CD4-positive, alpha-beta T cell treated with Interleukin-6 for 4 hours (primary cell): ENCODE measurements around the gene VPS52.
A peak's percentile ranks its signal among the peaks of the same experiment; 100 is the strongest.
"Not testable (repeated sequence)": the region's sequence is repeated elsewhere in the genome, so short reads cannot be mapped to it uniquely, and the experiment has no call there.

Source experiments
- DNase-seq: peaks from one replicate; pipeline ENCODE4 v3.0.0-alpha.2; 2020; ENCODE audit warnings: mixed read lengths

The VPS52 gene

DNA sequence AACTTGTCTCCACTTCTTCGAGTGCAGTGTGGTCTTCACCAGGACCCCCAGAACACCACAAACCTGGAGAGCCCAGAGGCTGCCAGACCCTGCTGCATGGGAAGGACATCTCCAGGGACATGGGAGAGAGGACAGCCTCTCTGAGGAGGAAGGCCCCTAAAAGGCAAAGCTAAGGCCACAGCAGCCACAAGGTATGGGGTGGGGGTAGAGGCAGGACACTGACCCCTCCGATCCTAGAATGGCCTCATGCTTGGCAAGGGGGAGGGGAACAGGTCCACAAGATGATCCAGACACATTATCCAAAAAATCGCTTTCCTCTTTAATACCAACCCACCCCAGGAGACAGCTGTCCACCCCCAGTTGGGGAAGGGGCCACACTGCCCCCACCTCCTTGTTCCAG lies 7.1 kb upstream of the VPS52 start:
- no peak for DNase-seq

DNA sequence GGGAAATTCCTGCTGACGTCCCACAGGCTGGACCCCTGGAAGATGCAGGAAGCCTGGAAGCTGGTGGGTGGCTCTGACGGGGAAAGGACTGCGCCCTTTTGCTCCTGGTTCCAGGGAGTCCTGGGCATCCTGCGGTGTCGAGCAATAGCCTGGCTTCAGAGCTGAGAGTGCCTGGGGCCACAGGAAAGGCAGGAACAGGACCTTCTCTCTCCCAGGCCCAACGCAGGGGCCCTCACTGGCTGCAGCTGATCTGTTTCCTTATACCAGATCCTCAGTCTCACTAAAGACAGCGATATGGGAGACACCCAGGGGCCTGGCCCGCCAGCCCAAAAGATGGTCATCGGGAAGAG lies 6.7 kb upstream of the VPS52 start:
- DNase-seq: no peak

DNA sequence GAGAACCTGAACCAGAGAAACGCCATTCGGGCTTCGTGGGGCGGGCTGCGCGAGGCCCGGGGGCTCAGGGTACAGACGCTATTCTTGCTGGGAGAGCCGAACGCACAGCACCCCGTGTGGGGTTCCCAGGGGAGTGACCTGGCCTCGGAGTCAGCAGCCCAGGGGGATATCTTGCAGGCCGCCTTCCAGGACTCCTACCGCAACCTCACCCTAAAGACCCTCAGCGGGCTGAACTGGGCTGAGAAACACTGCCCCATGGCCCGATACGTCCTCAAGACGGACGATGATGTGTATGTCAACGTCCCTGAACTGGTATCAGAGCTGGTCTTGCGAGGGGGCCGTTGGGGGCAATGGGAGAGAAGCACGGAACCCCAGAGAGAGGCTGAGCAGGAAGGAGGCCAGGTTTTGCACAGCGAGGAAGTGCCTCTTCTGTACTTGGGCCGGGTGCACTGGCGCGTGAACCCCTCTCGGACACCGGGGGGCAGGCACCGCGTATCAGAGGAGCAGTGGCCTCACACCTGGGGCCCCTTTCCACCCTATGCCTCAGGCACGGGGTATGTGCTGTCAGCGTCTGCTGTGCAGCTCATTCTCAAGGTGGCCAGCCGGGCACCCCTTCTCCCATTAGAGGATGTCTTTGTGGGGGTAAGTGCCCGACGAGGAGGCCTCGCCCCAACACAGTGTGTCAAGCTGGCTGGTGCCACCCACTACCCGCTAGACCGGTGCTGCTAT lies 6.2 kb upstream of the VPS52 start:
- peak; percentile 37 for DNase-seq

DNA sequence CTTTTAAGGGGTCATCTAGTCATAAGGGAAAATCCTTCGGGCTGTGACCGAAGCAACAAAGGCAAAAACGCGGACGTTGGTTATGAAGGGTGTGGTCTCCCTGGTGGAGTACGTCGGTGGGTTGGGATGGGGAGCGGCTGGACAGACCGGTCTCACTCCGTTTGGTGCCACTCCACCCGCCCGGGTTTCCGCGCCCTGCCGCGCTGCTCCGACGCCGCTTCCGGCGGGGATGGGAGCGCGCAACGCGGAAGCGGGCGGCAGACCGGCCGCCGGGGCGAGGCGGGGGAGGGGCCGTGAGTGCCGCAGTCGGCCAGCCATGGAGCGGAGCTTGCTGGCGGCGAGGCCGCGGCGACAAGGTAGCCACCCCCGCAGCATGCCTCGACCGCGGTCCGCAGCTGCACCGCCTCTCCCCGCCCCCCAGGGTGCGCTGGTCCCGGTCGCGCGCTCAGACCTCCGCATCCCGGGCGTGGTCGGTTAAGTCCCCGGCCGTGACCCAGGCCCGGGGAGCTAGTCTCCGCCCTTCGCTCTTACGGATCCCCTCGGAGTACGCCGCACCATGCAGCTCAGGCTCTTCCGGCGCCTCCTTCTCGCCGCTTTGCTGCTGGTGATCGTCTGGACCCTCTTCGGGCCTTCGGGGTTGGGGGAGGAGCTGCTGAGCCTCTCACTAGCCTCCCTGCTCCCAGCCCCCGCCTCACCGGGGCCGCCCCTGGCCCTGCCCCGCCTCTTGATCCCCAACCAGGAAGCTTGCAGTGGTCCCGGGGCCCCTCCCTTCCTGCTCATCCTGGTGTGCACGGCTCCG lies 5.4 kb upstream of the VPS52 start, which contains the start of gene B3GALT4:
Gene B3GALT4 (plus strand): TSS at position 260 of the 799 bp plus-strand sequence. CDS start 297 bp downstream, at position 557.
- DNase-seq: peak; percentile 84

DNA sequence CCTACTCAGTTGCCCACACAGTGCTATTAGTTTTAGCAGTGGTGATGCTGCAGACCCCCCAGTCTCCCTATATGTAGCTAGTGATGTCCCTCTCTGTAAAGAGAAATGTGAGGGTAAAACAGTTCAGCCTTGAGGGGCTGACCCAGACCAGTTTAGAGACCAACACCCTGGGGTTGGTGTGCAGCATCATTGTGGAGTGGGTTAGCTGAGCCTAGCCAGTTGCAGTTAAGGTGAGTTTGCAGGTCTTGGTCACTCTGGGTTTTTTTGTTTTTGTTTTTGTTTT lies 4.8 kb upstream of the VPS52 start:
- no peak for DNase-seq

DNA sequence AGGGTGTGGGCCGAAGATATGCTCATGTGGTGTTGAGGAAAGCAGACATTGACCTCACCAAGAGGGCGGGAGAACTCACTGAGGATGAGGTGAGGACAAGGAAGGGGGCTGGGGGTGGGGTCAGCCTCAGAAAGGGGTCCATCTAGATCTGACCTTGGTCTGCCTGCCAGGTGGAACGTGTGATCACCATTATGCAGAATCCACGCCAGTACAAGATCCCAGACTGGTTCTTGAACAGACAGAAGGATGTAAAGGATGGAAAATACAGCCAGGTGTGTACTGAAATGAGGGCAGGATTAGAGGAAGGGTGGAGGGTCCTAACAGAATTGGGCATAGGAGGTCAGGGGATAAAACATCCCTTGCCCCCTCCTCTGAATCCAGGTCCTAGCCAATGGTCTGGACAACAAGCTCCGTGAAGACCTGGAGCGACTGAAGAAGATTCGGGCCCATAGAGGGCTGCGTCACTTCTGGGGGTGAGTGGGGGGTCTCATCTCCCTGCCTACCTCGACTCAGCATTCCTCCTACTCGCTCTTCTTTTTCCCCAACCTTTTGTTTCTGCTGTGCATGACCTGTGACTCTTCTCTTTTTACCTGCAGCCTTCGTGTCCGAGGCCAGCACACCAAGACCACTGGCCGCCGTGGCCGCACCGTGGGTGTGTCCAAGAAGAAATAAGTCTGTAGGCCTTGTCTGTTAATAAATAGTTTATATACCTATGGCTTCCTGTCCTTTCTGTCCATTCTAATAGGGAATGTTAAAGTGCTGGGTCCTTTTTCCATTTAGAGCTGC lies 4.3 kb upstream of the VPS52 start:
- not testable (repeated sequence) for DNase-seq

DNA sequence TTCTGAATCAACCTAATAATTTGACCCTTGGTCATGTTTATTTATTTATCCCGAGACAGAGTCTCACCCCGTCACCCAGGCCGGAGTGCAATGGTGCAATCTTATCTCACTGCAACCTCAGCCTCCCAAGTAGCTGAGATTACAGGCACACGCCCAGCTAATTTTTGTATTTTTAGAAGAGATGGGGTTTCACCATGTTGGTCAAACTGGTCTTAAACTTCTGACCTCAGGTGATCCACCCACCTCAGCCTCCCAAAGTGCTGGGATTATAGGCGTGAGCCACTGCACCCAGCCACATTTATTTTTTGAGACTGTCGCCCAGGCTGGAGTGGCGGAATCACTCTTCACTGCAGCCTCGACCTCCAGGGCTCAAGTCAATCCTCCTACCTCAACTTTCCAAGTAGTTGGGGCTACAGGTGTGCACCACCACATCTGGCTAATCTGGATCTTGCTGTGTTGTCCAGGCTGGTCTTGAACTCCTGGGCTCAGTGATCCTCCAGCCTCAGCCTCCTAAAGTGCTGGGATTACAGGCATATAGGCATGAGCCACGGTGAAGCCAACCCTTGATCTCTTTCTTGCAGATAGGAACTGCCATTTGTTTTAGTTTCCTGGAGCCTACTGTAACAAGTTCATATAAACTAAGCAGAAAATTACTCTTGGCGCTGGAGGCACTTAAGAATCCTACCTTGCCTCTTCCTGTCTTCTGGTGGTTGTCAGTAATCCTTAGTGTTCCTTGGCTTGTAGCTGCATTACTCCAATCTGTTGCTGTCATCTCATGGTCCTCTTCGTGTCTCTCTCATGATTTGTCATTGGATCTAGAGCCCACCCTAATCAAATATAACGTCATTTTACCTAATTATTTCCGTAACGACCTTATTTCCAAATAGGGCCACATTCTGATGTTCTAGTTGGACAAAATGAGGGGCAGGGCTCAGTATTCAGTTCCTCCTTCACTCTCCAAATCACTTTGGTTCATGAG lies 2.5 kb upstream of the VPS52 start:
- no peak for DNase-seq

DNA sequence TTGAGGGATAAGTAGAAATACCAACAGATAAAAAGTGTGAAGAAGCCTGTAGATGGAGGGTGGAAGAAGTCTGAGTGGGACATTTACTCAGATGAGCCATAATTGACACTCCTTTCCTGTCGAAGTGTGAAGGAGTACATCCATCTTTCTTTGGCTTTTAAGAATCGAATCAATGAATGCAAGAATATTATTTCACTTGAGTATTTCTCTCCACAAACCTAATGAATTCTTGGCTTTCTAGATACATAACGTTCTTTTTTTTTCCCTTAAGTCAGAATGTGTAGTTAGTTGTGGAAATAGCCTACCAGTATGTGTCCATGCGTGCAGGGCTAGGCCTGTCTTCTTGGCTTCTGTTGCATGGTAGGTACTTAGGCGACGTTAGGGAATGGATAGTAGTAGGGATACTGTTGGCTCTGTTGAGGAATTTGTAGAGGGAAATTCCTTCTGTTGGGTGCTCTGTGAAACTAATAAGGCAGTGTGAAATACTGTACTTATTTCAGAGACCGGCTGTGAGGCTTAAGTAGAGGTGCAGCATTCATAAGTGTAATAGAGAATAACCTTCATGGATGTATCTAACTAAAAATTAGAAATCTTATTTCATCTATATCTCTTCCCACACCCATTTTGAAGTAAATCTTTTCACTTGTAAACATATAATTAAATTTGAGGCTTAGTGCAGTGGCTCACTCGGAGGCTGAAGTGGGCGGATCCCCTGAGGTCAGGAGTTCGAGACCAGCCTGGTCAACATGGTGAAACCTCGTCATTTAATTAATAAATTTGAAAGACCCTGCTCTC lies 1.6 kb upstream of the VPS52 start:
- no peak for DNase-seq

DNA sequence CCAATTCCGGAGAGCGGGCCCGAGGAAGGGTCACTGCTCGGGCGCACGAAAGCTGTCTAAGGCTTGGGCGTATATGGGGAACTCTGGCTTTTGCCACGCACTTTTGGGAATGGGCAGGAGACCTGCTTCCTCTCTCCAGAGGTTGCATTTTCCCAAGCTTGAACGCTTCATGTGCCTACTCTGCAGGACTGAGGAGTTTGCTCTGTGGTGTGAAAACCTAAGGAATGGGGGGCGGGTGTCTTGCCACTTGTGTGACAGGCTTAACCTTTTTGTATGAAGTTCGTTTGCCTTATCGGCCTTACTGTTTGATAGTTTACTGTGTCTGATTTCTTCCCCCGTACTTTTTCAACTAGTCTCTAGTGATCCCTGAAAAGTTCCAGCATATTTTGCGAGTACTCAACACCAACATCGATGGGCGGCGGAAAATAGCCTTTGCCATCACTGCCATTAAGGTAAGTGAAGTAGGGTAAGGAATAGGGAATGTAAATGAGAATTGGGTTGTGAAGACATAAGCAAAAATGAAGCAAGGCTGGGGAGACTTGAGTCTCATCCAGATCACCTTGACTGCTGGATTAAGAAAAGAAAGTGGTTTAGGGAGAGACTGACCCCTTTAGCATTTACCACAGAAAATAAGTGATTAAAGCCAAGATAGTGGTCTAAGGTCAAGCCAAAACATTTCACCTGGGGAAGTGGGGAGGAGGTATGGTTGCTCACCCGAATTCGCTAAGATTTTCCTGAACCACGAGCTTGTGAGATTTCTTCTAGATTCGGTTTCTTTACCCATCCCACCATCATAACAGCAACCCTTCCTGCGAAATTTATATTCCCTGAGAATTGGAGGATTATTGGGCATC lies 826 bp upstream of the VPS52 start:
- DNase-seq: no peak

DNA sequence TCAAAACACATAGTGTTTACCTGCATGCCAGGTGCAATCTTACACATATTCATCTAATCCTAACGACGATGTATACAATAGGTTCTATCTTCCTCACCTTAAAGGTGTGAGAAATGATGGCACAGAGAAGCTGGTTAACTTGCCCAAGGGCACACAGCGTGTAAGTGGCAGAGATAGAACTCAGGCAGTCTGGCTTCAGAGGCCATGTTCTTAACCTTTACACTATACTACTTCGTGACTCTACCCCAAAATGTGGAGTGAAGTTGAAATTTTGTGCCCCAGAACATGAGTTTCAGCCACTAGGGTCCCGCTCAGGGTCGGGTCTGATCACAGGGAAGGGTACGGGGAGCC lies 584 bp downstream of the VPS52 start:
- DNase-seq: no peak

DNA sequence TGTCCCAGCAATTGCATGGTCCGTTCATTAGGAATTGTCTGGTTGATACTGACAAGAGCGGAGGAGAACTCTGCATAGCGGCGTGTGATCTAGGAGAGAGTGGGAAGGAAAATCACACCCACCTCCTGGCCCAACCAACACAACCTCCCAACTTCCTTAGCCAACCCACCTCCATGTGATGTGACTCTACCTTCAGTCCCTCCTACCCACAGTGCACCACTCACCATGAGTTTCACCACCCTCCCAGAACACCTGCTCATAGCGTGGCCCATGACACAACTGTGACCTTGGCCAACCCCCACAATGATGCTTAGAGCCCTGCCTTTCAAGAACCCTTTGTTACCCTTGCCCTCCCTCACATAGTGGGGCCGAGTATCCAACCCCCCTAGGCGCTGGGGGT lies 7.7 kb downstream of the VPS52 start:
- DNase-seq: no peak

DNA sequence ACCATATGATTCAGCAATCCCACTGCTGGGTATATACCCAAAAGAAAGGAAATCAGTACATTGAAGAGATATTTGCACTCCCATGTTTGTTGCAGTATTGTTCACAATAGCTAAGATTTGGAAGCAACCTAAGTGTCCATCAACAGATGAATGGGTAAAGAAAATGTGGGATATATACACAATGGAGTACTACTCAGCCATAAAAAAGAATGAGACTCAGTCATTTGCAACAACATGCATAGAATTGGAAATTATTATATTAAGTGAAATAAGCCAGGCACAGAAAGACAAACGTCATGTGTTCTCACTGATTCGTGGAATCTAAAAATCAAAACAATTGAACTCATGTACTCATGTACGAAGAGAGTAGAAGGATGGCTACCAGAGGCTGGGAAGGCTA lies 9.2 kb downstream of the VPS52 start:
- not testable (repeated sequence) for DNase-seq

DNA sequence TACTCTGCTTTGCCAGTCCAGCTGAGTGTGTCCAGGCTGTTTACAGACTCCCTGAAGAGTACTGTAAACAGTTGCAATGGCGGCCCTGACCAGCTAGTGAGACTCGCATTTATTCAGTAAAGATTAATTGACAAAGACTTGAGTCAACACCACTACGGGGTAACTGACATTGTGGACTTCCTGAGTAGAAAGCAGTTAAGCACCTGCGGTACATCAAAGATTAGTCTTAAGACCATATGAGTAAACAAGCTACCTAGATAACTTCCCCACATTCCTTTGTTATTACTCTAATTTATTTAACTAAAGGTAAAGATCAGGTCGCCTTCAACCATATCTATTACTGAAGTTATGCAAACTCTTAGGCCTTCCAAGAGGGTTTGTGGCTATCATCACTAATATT lies 12.6 kb downstream of the VPS52 start:
- DNase-seq: no peak

DNA sequence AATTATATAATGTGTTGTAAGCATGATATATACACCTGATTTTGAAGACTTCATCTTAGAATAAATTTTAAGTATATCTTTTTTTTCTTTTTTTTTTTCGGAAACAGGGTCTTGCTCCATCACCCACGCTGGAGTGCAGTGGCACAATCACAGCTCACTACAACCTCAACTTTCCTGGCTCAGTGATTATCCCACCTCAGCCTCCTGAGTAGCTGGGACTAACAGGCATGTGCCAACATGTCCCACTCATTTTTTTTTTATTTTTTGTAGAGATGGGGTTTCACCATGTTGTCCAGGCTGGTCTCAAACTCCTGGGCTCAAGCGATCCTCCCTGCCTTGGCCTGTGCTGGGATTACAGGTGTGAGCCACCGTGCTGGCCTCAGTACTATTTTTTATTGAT lies 17.1 kb downstream of the VPS52 start:
- DNase-seq: no peak

DNA sequence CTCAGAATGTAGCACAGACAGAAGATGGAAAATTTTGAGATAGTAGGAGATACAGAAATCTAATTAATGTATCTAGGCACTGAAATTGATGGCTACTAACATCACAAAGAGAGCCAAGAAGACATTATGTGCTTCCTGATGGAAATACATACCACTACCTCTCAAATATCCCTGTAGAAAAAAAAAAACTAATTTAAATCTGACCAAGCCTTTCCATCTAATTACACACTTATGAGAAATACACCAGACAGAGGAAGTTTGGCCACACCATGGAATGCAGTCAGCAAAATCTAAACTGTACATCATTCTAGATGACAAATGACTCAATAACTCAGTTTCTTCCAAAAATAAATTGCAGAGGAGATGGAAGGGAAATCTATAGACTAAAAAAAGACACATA lies 18.9 kb downstream of the VPS52 start:
- DNase-seq: no peak

DNA sequence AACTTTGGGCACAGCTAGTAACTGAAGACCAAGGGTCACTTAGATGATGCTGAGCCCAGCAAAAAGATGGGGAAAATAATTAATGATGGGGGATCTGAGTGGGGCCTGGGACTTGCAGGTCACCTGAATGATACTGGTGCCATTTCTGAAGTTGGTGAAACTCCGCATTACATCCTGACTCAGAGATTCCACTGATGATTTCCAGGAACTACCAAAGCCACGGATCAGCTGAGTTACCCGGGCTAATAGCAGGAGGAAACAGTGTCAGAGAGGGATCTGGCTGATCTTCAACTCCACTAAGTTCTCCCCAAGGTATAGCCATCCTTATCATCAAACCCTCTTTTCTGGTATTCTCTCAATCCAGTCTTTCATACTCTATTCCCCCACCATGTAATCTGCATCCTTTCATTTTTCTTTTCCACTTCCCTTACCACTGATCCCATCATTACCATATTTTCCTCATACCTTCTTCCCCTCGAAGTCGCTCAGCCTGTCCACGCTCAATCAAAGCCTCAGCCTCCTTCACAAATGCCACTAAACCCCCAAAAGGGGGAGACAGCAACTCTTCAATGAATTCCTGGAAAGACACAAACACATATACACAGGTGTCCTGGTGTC lies 20.2 kb downstream of the VPS52 start:
- DNase-seq: no peak

DNA sequence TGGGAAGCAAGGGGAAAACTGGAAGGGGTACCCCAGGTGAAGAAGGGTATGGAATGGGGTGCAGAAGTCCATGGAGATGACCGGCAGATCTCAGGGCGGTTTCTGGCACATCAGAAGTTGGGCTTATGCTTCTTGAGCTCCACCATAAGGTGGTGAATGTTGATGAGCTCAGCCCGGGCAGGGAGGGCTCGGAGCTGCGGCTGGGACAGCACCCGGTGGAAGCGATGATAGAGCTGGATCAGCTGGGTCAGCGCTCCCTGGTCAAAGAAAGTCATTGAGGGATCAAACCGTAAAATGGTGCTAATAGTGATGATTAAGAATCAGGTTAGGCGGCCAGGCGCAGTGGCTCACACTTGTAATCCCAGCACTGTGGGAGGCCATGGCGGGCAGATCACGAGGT lies 20.9 kb downstream of the VPS52 start:
- DNase-seq: no peak

DNA sequence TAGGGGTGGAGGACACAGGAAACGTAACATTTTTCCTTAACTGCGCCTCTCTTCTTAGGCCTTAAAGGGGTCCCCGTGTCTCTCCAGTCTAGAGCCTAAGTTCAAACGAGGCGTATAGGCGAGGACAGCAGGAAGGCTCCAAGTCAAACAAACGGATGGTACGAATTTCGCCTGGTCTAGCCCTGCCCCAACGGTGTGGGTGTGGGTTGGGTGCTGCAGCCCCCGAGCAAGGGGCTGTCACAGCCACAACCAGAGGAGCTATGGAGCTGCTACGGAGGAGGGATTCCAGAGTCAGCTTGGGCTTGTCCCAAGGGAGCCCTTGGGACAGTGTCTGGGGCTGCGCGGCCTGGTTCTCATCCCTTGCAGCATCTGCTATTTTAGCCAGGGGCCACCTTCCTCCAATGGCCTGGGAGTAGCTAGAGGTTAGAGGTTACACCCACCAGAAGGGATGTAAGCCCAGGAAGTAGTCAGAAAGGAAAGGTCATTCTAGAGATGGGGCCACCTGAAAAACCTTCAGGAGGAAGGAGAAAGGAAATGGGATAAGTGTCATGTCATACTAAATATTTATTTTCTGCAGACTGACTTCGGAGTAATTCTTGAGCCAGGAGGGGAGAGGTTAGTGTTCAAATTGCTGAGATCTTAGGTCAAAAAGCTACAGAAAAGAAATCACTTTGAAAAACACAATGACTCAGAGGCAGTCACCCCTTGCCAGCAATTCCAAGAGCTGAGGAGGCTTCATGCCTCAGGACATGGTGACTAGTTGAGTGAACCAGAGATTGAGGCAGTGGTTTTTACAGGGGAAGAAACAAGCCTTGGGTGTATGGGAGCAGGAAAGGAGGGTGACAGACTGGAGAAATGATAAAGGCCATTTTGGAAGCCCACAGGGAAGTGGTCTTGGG lies 21.7 kb downstream of the VPS52 start:
- DNase-seq: no peak
